Hematopoietic multipotent progenitor cell (in vitro differentiated cells): ENCODE results near the gene NCBP2. TPM values are rescaled to one million over a fixed set of nuclear protein-coding genes. Genes with fewer than 3 reads are reported as not detected.
"Not testable (repeated sequence)": the region's sequence is repeated elsewhere in the genome, so short reads cannot be mapped to it uniquely, and the experiment has no call there.

Source experiments
- DNase-seq, 3 donors: peaks; one replicate each; pipeline ENCODE4 v3.0.0-alpha.2; 2011 to 2015; ENCODE audit warnings: low read depth in 2 of 3, low spot score in 2 of 3
- total RNA-seq: library from RNA; depleted of rRNA; stranded (reverse); fragments of >200 nt; gene quantifications from one replicate; pipeline ENCODE4 v1.2.3, GENCODE V29; 2012

NCBP2 gene
- total RNA-seq, 1 donor, result 22.1 TPM

- peak; percentile 18 to 33 (median 28) for DNase-seq
Measured at GRCh38 chr3:196968233-196969133, 26.2 kb upstream of the NCBP2 start, which contains the start of gene PIGZ. PIGZ (minus strand) TSS chr3:196968833; CDS start chr3:196952031, 16,802 bp downstream.

DNA sequence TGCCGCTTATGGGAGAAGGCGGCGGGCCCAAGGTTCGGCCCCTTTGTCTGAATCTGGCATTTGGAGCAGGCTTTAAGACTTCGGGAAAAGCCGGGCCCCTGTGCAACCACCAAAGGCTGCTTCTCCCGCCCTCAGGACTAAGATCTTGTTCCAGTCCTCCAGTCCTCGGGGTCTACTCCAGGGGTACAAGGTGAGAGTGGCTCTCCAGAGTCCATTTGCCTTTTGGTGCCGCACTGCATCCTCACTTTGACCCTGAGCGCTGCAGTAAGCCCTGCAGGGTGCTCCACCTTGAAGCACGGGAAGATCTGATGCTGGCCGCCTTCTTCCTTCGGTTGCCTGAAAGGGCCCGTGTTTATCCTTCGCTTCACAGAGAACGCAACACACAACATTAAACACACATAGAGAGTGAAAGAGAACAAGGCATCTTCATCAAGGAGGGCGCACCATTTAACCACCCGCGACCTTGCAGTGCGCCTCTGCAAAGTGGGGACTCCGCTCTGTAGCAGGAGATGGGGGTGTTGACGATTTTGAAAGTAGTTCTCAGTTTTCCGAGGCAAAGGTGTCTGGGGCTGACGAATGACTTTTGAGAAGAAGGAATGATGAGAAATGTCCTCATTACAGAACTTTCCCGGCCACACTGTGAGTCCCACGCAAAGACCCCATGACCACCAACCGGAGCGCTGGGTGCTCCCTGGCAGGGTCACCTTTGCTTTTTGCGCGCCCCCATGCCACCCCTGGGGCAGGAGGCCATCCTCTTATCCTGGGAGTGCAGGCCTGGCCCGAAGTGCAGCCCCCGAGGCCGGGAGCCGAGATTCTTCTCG, 25.3 kb upstream of the NCBP2 start:
- DNase-seq, result no peak

GRCh38 chr3:196966526-196967401, 24.4 kb upstream of the NCBP2 start:
- DNase-seq, result no peak

DNA sequence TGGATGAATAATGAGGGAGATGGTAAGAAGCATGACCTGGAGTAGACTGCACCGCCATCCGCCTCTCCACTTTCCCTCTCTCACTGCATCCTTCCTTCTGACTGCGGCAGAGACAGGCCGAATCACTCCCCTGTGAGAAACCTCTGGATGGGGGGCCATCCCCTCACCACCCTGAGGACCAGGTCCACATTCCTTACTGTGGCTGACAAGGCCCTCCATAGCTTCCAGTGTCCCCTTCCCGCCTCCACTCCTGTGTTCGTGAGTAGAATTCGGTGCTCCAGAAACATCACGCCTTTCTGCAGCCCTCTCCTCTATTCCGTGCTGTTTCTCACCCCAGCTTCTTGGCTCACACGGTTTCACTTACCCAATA, 23.5 kb upstream of the NCBP2 start:
- DNase-seq, result no peak

DNA sequence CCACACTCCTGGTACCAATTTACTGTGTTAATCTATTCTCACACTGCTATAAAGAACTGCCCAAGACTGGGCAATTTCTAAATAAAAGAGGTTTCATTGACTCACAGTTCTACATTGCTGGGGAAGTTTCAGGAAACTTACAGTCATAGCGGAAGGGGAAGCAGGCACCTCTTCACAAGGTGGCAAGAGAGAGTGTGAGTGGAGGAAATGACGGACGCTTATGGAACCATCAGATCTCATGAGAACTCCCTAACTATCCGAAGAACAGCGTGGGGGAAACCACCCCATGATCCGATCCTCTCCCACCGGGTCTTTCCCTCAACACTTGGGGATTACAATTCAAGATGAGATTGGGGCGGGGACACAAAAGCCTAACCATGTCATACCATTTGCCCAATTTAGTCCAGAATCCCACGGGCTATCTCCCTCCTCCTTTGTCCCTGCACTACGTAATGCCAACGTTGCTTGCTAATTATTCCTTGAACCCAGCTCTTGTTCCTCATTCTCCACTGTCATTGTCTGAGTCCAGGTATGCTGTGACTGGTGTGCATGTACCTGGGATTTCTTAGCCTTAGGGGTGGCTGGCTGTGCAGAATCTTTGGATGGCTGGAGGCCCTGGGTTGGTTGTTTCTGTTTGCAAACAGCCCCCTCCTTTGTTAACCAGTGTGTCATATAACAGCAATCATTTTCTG, 22.9 kb upstream of the NCBP2 start:
- no peak for DNase-seq

- no peak for DNase-seq
Measured at GRCh38 chr3:196963631-196963953, 21.3 kb upstream of the NCBP2 start.

DNA sequence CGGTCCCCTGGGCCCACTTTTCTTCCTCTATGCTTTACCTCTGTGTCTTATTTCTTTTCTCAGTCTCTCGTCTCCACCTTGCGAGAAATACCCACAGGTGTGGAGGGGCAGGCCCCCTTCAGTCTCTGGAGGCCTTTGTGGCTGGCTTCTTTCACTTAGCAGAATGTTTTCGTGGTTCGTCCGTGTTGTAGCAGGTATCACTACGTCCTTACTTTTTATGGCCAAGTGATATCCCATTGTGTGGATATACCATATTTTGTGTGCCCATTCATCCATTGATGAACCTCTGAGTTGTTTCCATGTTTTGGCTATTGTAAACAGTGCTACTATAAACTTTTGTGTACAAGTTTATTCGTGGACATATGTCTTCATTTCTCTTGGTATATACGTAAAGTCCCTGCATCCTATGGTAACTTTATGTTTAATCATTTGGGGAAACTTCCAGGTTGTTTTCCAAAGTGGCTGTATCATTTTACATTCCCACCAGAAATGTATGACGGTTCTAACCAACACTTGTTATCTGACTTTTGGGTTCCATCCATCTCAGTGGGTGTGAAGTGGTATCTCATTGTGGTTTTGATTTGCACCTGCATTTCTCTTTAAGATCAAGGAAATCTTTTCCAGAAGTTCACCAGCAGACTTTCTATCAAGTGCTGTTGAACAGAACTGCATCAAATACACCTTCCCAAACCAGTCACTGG, 20.8 kb upstream of the NCBP2 start:
- DNase-seq, result no peak

DNA sequence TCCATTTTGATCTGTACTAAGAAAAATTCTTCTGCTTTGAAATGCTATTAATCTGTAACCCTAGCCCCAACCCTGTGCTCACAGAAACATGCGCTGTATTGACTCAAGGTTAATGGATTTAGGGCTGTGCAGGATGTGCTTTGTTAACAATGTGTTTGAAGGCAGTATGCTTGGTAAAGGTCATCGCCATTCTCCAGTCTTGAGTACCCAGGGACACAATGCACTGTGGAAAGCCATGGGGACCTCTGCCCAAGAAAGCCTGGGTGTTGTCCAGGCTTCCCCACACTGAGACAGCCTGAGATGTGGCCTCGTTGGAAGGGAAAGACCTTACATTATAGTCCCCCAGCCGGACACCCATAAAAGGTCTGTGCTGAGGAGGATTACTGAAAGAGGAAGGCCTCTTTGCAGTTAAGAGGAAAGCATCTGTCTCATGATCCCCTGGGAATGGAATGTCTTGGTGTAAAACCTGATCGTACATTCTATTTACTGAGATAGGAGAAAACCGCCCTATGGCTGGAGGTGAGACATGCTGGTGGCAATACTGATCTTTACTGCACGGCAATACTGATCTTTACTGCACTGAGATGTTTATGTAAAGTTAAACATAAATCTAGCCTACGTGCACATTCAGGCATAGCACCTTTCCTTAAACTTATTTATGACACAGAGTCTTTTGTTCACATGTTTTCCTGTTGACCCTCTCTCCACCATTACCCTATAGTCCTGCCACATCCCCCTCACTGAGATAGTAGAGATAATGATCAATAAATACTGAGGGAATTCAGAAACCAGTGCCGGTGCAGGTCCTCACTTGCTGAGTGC, 20.0 kb upstream of the NCBP2 start:
- no peak for DNase-seq

DNA sequence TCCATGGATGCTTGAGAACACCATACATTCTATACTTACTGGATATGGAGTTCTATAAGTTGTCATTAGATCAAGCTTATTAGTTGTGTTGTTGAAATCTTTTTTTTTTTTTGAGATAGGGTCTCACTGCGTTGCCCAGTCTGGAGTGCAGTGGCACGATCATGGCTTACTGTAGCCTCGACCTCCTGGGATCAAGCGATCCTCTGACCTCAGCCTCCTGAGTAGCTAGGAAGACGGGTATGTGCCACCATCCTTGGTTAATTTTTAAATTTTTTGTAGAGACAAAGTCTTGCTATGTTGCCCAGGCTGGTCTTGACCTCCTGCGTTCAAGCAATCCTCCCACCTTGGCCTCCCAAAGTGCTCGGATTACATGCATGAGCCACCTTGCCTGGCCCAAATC, 12.5 kb upstream of the NCBP2 start:
- no peak for DNase-seq

DNA sequence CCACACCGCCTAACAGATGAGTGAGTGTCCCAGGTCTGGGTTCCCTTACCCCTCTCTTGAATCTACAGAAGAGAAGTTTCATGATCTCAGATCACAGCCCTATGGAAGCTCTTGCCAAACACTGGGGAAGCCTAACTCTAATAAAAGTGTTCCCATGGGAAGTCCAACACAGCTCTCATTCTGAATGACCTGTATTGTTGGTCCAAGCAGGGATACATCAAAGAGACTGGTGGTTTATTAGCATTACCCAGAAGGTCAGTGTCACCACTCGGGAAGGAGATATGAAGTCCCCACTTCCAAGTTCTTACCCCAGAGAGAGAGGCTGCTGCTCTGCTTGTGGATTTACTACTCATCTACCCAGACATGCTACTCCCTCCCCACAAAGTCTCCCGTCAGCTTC, 9.0 kb upstream of the NCBP2 start:
- no peak for DNase-seq

DNA sequence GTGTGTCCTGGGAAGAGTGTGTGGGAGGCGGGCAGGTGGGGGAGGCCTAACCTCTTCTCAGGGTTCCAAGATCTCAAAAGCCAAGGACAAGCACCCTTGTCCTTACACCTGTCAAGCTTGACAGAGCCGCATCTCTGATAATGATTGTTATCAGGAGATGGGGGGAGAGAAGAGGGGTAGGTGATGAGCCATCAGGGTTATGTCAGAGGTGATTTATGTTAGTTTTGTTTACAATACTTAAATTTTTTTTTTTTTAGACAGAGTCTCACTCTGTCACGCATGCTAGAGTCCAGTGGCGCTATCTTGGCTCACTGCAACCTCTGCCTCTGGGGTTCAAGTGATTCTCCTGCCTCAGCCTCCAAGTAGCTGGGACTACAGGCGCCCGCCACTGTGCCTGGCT, 7.4 kb upstream of the NCBP2 start:
- DNase-seq, result no peak

- no peak for DNase-seq
Measured at GRCh38 chr3:196949285-196949619, 6.9 kb upstream of the NCBP2 start.

DNA sequence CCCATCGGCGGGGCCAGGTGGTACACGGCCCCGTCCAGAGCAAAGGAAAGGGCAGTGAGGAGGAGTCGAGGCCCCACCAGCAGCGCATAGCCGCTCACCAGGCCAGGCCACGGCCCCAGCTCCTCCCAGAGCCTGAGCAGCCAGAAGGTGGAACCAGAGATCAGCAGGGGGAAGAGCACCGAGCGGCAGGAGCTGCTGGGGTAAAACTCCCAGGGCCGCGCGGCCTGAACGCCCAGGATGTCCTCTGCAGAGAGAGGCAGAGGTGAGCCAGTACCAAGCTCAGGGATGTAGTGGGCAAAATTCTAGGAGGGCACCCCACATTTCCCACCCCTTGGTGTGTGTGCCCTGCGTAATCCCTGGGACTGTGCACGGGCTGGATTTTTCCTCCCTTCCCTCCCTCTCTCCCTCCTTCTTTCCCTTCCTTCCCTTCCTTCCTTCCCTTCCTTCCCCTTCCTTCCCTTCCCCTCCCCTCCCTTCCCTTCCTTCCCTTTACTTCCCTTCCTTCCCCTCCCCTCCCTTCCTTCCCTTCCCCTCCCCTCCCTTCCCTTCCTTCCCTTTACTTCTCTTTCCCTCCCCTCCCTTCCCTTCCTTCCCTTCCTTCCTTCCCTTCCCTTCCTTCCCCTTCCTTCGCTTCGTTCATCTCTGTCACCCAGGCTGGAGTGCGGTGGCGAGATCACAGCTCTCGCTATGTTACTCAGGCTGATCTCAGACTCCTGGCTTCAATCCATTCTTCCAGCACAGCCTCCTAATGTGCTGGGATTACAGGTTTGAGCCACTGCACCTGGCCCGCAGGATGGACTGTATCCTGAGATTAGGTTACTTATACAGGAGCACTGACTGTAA, 6.3 kb upstream of the NCBP2 start:
- DNase-seq, result no peak

- DNase-seq, result no peak
Measured at GRCh38 chr3:196947860-196948441, 5.6 kb upstream of the NCBP2 start.

GRCh38 chr3:196947136-196947859, 5.0 kb upstream of the NCBP2 start:
- DNase-seq, result no peak

- not testable (repeated sequence) for DNase-seq
Measured at GRCh38 chr3:196944037-196944790, 1.9 kb upstream of the NCBP2 start.
